Medulla oblongata (tissue), 1 donor: ENCODE measurements around the gene MLNR.
A peak's percentile ranks its signal among the peaks of the same experiment; 100 is the strongest.

Experiments used
- DNase-seq: peaks from one replicate; pipeline ENCODE4 v3.0.0-alpha.2; 2015; ENCODE audit errors: extremely low spot score

Gene MLNR

DNA sequence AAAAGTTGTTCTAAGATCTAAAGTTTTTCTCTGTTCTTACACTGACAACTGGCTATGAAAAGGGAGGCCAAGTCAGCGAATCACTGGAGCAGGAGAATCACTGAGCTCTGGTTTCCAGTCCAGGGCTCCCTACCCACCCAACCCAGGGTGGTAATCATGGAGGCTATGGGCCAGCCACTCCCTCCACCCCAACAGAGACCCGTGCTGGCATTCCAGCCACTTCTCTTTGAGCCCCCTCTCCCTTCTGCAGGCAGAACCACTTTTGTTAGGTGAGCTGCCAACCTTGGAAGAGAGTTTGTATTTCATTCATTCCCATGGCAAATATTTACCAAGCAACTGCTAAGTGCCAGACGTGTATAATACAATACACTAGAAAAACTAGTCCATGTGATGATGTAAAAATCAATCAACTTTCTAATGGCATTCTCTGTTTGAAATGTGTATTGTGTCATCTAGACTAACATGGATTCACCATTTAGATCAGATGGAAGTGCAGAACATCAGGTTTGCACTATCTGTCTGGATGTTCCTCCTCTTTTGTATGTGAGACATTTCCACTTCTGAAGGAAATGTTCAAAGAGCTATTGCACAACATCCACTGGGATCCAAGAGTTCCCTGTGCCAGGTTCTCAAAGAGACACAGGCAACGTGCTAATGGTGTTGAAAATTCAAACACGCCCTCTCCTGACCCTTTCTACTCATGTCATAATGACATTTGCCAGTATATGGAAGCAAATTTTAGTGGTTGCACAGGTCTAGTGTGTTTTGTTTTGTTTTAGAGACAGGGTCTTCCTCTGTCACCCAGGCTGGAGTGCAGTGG, 5.3 kb downstream of the MLNR start:
- DNase-seq, result no peak

DNA sequence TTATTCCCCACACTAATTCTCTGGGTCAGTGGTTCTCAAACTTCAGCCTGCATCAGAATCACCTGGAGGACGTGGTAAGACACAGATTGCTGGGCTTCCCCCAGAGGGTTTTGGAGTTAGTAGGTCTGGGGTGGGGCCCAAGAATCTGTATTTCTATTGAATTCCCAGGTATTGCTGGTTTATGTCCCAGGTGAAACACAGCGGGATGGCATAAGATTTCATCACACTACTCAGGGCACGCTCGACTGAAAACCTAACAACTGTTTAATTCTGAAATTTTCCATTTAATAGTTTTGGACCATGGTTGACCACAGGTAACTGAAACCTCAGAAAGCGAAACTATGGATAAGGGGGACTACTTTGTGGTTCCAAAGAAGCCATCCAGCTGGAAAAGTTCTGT, 6.5 kb downstream of the MLNR start:
- DNase-seq, result no peak

GRCh38 chr13:49234741-49235140, 14.6 kb downstream of the MLNR start:
- DNase-seq, result no peak

DNA sequence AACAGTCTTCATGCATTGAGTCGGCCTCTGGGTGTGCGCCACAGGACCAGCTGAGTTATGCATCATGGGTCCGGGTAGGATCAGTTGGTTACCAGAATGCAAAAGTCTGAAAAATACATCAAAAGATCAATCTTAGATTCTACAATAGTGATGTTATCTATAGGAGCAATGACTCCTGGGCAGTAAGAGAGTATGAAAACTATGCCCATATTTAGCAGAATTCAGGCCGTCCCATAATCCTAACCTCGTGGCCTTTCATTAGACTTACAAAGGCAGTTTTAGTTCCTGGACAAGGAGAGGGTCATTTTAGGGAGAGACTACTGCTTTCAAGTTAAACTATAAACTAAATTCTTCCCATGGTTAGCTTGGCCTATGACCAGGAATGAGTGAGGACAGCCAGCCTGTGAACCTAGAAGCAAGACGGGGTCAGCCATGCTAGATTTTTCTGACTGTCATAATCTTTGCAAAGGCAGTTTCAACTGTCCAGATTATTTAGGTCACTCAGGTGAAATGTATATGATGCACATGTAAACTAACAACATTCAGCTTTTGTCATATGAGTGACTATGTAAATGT, 15.8 kb downstream of the MLNR start:
- DNase-seq, result no peak

DNA sequence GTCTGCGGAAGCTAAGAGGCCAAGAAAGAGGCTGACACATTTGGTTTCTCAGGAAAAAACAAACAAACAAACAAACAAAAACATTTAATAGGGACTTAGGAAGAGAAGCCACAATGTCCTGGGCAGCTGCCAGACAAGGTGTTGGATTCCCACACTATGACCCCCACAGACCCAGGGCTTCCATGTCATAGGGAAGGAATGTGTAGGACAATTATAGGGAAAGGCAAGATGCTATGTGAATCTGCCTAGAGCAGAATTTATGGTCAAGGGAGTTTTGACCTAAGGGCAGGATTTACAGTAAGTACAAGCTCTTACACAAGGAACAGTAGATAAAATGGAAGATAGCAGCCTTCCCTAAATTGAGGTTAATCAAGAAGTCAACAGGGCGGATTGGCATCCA, 18.5 kb downstream of the MLNR start:
- DNase-seq, result no peak

DNA sequence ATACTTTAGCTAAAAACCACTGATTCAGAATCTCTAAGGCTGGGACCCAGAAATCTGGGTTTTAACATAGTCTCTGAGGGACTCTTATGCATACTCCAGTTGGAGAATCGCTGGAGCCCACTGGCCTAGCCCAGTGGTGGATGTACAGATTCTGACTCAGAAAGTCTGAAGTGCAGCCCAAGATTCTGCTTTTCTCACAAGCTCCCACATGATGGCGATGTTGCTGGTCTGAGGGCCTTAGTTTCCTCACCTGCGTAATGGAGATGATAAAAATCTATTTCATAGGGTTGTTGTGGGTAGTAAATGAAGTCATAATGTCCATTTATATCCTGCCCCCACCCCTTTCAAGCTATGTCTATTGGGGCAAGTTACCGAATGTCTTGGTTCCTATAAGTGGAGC, 19.9 kb downstream of the MLNR start:
- peak; percentile 28 for DNase-seq

- no peak for DNase-seq
Measured at GRCh38 chr13:49241296-49241695, 21.2 kb downstream of the MLNR start.

GRCh38 chr13:49245101-49245500, 25.0 kb downstream of the MLNR start:
- no peak for DNase-seq

DNA sequence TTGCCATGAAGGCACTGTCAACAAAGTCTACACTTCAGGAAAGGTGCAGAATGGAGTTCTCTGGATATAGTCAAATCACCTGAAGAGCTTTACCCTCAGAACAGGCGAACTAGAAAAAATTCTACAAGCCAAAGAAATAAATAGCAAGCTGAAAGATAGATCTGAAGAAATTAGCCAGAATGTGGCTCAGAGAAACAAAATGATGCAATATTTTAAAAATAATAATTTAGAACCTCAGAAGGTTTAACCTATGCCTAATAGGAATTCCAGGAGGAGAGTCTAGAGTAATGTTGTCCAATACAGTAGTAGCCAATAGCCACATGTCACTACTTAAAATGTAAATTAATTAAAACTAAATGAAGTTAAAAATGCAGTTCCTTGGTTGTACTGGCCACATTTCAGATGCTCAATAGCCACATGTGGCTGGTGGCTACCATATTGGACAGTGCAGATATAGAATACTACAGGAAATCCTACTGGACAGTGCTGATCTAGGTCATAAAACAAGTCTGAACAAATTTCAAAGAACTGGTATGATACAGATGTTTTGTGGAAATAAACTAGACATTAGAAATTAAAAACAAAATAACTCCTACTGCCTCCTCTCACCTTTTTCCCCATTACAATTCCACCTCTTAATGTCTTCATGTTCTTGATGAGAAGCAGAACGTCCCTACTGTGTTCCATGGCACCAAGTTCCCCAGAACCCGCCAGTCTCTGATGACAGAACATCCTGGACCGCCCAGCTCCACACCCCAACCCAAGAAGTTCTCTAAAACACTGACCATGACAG, 26.9 kb downstream of the MLNR start:
- no peak for DNase-seq

DNA sequence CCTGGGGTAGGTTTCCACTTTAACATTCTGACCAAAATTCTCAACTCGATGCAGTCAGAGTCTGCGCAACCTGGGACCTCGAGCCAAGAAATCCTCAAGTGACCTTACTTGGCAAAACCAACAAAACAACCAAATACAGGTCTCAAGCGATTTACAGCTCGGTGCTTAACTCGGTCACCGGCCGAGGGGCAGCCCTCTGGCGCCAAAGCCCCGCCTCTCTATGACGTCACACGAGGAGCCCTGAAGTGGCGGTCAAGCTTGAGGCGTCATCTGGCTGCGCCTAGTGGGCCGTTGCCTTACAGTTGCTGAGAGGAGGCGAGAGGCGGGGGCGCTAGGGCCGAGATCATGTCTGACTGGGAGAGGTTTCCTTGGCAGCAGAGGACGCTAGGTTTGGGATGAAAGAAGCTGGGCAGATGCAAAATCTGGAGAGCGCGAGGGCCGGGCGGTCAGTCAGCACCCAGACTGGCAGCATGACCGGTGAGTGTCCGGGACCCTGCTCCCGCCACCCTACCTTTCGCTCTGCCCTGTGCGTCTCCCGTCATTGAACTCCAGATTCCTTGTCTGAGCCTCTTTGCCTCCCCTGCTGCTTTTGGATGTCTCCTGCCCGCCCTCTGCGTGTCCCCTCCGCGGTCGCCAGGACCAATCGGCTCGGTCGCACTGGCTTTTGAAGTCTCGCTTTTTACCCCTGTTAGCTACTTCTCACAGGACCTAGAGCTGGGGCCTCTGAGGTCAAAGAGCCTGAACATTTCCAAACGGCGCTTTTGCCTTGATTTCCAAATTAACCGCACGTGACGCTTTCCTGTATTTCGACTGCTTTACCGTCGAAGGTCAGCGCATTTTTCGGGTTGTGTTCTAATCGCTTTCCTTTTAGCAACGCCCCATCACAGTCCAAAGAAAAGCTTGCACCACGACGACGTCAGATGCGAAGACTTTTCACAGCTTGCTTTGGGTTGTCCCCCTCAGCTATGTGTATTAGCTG, 27.8 kb downstream of the MLNR start, which contains the start of gene CDADC1:
TSS of gene CDADC1 (plus strand) at position 283 of the 979 bp plus-strand sequence. CDS start at position 396, 113 bp downstream.
- DNase-seq, result peak; percentile 98

GRCh38 chr13:49248622-49249002, 28.5 kb downstream of the MLNR start:
- DNase-seq, result no peak

DNA sequence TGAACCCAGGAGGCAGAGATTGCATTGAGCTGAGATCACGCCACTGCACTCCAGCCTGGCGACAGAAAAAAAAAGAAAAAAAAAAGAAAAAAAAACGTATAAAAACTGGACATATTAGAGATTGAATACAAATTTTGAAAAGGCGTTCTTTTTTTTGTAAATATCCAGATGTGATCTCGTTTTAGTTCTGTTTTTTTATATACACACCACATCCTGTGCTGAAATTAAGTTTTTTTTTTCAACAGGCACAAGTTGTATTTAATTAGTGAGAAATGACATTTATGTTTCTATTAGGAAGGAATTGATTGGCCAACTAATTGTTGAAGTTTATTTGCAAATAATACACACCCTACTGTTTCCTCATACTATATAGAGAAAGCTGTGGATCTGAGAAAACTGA, 31.2 kb downstream of the MLNR start:
- DNase-seq, result no peak

DNA sequence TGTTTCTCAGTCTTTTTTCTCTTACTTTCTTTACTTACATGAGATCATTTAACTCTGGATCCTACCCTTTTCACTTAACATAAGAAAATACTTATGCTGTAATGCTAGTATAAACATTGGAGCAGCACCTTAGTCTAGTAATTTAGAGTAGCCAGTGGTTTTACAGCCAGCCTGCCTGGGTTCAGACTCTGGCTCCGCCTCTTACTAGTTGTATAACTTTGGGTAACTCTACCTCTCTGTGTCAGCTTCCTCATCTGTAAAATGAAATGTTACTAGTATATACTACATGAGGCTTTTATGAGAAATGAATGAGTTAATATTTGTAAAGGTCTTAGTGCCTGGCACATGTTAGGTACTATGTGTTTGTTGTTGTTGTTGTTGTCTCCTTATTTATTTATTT, 33.2 kb downstream of the MLNR start:
- no peak for DNase-seq

DNA sequence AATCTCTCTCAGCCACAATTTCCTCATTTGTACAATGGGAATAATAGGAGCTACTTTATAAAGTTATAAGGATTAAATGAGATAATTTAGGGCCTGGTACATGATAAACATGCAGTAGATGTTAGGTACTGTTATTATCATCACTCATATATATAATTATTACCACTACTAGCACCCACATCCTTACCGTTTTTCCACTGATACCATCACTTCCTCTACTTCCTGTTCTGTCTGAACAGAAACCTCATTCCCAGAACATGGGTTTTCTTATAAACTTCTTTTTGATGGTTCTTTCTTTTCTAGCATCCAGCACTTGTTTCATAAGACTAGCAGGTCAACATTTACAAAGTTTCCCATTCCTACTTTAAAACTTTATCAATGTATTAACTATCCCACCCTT, 33.9 kb downstream of the MLNR start:
- no peak for DNase-seq

GRCh38 chr13:49256841-49257240, 36.7 kb downstream of the MLNR start:
- DNase-seq, result peak; percentile 13

DNA sequence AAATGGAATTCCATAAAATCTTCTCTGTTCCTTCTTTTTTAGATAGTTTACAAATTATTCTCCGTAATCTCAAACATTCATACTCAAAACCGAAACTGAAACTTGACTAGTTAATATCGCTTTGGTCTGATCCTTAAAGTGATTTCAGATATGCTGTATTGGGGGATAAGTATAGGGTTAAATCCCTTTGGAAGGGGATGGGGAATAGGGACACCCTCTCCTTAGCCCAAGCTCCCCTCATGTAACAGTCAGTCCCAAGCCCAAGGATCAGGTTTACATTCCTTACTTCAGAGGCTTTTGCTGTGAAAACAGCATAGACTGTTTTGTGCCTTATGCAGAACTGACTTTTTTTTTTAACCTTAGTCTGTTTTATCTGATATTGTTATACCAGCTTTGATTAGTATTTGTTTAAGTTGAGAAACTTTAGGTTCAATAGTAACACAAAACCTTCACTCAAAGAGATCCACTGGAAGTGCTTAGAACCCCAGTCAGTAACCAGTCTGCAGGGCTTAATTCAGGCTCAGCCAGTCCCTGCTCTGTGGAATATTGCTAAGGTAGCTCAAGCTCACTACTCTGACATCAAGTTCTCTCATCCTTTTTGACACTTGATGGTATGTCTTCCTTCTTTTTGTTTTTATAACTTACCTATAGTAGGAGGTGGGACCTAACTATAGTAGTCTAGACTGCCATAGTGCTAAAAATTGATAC, 38.1 kb downstream of the MLNR start:
- no peak for DNase-seq

- no peak for DNase-seq
Measured at GRCh38 chr13:49259586-49259985, 39.4 kb downstream of the MLNR start.

GRCh38 chr13:49262634-49263033, 42.5 kb downstream of the MLNR start:
- DNase-seq, result no peak

DNA sequence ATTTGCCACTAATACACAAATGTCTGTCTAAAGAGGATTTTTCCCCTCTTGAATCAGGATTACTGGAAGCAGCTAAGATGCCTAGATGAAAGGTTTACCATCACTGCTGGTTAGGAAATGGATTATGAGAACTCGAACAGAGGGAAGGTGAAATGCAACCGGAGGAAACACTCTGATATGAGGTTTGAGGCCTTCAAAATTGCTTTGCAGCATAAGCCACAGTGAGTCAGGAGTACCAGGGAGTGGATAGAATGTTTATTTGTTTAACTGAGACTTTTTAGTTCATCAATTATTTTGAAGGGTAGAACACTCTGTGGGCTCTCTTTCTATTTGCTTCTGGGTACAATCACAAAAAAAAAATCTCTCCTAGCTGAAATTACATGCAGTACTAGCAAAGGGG, 45.7 kb downstream of the MLNR start:
- DNase-seq, result no peak

DNA sequence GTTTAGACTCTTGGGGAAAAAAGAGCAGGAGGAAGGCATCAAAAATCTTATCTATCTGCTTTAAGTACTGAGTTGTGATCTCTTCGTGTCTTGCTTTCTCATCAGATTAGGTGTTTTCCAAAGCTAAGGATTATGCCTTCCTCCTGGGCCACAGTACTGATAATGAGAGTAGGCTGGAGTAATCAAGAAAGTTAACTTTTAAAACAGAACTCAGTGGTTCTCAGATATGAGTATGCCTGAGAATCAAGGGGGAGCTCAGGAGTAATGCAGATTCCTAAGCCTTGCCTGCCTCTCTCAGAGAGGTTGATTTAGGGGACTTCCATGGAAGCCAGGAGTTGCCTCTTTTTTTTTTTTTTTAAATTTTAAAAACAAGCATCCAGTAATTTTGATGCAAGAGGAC, 51.1 kb downstream of the MLNR start:
- DNase-seq, result no peak
